ENCODE measurements around the gene WDR18. TPM values are rescaled to one million over a fixed set of nuclear protein-coding genes. Genes with fewer than 3 reads are reported as not detected.

Gene WDR18
- 66.8 TPM for total RNA-seq

GRCh38 chr19:984165-984967, at the start of gene WDR18:
Gene WDR18, plus strand, starts transcription at chr19:984345. Its CDS starts 9 bp downstream, at chr19:984354.
- TF ChIP-seq POLR2AphosphoS5 (IDR thresholded peaks at IDR 0.05; ENCODE audit: insufficient read depth in 1 of 2, low read depth in 1 of 2): peak; percentile 15 to 80
- peak in 1 of 2 donors; percentile 47 for TF ChIP-seq POLR2A (IDR thresholded peaks at IDR 0.05)
- peak in 1 of 3 experiments; percentile 45 for TF ChIP-seq CTCF (IDR thresholded peaks at IDR 0.05)
- intact Hi-C loops (cut with DNase I): loop anchor here (5.0 kb wide), 1 partner anchor 122 kb away; no protein-coding TSS in a partner anchor
- peaks cover 30% of the 10 kb centered on the region for H3K4me1 ChIP-seq
- H3K9me3 ChIP-seq: no peaks in the 10 kb centered on the region
- peaks cover 0 to 14% of the 10 kb centered on the region in 2 donors for H3K36me3 ChIP-seq
- H3K27ac ChIP-seq: peak within 1 kb of the TSS; percentile 86
- H3K27me3 ChIP-seq: no peaks in the 10 kb centered on the region
- H3K4me3 ChIP-seq: peak within 1 kb of the TSS; percentile 77 to 99
- no peak for DNase-seq (ENCODE audit: extremely low spot score in 2 of 2)

- Histone ChIP-seq H3K36me3 (no peaks in the 10 kb centered on the region), H3K4me1 (peaks cover 45% of the 10 kb centered on the region), H3K27me3 (no peaks in the 10 kb centered on the region), H3K27ac (peak overlapping the region; percentile 48), H3K4me3 (no peak overlapping the region), H3K9me3 (no peaks in the 10 kb centered on the region)
- no peak for DNase-seq (ENCODE audit: extremely low spot score in 2 of 2)
- intact Hi-C loops (cut with DNase I): no loop called here
- TF ChIP-seq CTCF (IDR thresholded peaks at IDR 0.05) (no peak), POLR2A (IDR thresholded peaks at IDR 0.05) (no peak), POLR2AphosphoS5 (IDR thresholded peaks at IDR 0.05; ENCODE audit: insufficient read depth in 1 of 2, low read depth in 1 of 2) (peak; percentile 76 to 89)
Observed at GRCh38 chr19:934865-935479, 49.2 kb upstream of the WDR18 start.

- intact Hi-C loops (cut with DNase I): no loop called here
- DNase-seq (ENCODE audit: extremely low spot score in 2 of 2): no peak
- H3K4me1 ChIP-seq: peaks cover 55% of the 10 kb centered on the region
Observed at GRCh38 chr19:936175-936546, 48.0 kb upstream of the WDR18 start.

GRCh38 chr19:937259-937694, 46.9 kb upstream of the WDR18 start:
- no peaks in the 10 kb centered on the region for H3K27me3 ChIP-seq
- no peak for DNase-seq (ENCODE audit: extremely low spot score in 2 of 2)
- intact Hi-C loops (cut with DNase I): no loop called here
- peaks cover 59% of the 10 kb centered on the region for H3K4me1 ChIP-seq
- TF ChIP-seq CTCF (IDR thresholded peaks at IDR 0.05) (no peak), POLR2A (IDR thresholded peaks at IDR 0.05) (no peak), POLR2AphosphoS5 (IDR thresholded peaks at IDR 0.05; ENCODE audit: insufficient read depth in 1 of 2, low read depth in 1 of 2) (no peak)
- H3K4me3 ChIP-seq: no peak overlapping the region
- H3K9me3 ChIP-seq: no peaks in the 10 kb centered on the region
- no peaks in the 10 kb centered on the region for H3K36me3 ChIP-seq
- no peak overlapping the region for H3K27ac ChIP-seq

More at GRCh38 chr19:936175-936546, 48.0 kb upstream of the WDR18 start:
- Histone ChIP-seq H3K27ac (no peak overlapping the region), H3K27me3 (no peaks in the 10 kb centered on the region), H3K4me3 (no peak overlapping the region), H3K9me3 (no peaks in the 10 kb centered on the region), H3K36me3 (no peaks in the 10 kb centered on the region)
- TF ChIP-seq POLR2AphosphoS5 (IDR thresholded peaks at IDR 0.05; ENCODE audit: insufficient read depth in 1 of 2, low read depth in 1 of 2) (no peak), POLR2A (IDR thresholded peaks at IDR 0.05) (no peak), CTCF (IDR thresholded peaks at IDR 0.05) (no peak)

Data from vagina (tissue), 2 donors.